HepG2 (cell line): ENCODE data around the gene PDLIM4. TPM values are rescaled to one million over a fixed set of nuclear protein-coding genes. Genes with fewer than 3 reads are reported as not detected.

Experiments
- ATAC-seq: fragments of 200-7000 bp; cut with Tn5 transposase; 3 replicates; pipeline ENCODE4 v1.9.1; 2020; ENCODE audit warnings: mild to moderate bottlenecking, moderate library complexity
- BruUV-seq: library from RNA; stranded (reverse); fragments of 400-500 nt; replicated peaks from 2 replicates; lab custom pipeline; 2021; lab: Mats Ljungman, UMichigan
- CTCF ChIA-PET: fragments of 300-600 bp; formaldehyde crosslinking; extraction: SDS; loops from one replicate; lab custom pipeline; 2021; ENCODE audit warnings: low total read pairs, inconsistent platforms, low intra/inter-chr PET ratio; lab: Yijun Ruan, JAX
- POLR2A ChIA-PET: fragments of 350-600 bp; sonication (Branson Sonifier 250); formaldehyde crosslinking; loops from one replicate; lab custom pipeline; 2020; ENCODE audit warnings: antibody characterized with exemption, inconsistent platforms; lab: Yijun Ruan, JAX
- DNase-seq: peaks from one replicate; pipeline ENCODE4 v3.0.0-alpha.2; 2015; ENCODE audit warnings: low spot score
- FAIRE-seq: peaks from 3 replicates; lab custom pipeline; 2011; peaks lifted over from hg19 to GRCh38; lab: Jason Lieb, UNC
- H2AFZ ChIP-seq: one replicate; pipeline ENCODE4 v1.6.1; 2011; ENCODE audit warnings: low read length, inconsistent platforms
- H3K27ac ChIP-seq: fragments of 300-600 bp; 3 replicates; pipeline ENCODE4 v1.8.0; 2011; ENCODE audit warnings: mixed run types, mild to moderate bottlenecking, mixed read lengths, low read length, inconsistent platforms; ENCODE audit not compliant: insufficient read depth; ENCODE audit errors: extremely low read length
- H3K27me3 ChIP-seq, 2 experiments: fragments of 200-600 bp in 1 of 2; 2 replicates in 1 of 2; 3 replicates in 1 of 2; pipeline versions ENCODE4 v1.6.0 to v1.8.0; 2011; ENCODE audit warnings: low read length in 2 of 2, mild to moderate bottlenecking in 2 of 2, moderate library complexity in 2 of 2, inconsistent platforms in 1 of 2; ENCODE audit not compliant: insufficient read depth in 2 of 2, control insufficient read depth in 1 of 2
- H3K36me3 ChIP-seq, 2 experiments: fragments of 200-600 bp in 1 of 2; replicated peaks in 1 of 2; 2 replicates in 1 of 2; 3 replicates in 1 of 2; pipeline versions ENCODE4 v1.5.1 to v1.8.0; 2011; ENCODE audit warnings: low read length in 2 of 2, inconsistent platforms in 1 of 2; ENCODE audit not compliant: insufficient read depth in 2 of 2, control insufficient read depth in 1 of 2
- H3K4me1 ChIP-seq: 2 replicates; pipeline ENCODE4 v1.5.1; 2012; ENCODE audit warnings: low read length, inconsistent platforms; ENCODE audit not compliant: insufficient read depth
- H3K4me2 ChIP-seq: 2 replicates; pipeline ENCODE4 v1.6.0; 2011; ENCODE audit warnings: low read depth, low read length, inconsistent platforms
- H3K4me3 ChIP-seq, 3 experiments: fragments of 200-600 bp in 1 of 3; sonication (generic), shearing (Covaris generic) in 1 of 3; replicated peaks in 1 of 3; 2 replicates each; pipeline ENCODE4 v1.5.1; 2011 to 2016; ENCODE audit warnings: low read length in 3 of 3, inconsistent platforms in 2 of 3, low read depth in 2 of 3, mild to moderate bottlenecking in 2 of 3, control low read depth in 1 of 3, mixed read lengths in 1 of 3; ENCODE audit not compliant: insufficient read depth in 1 of 3
- H3K79me2 ChIP-seq: one replicate; pipeline ENCODE4 v1.6.1; 2011; ENCODE audit warnings: low read length, inconsistent platforms; ENCODE audit not compliant: insufficient read depth
- H3K9ac ChIP-seq: 2 replicates; pipeline ENCODE4 v1.6.0; 2011; ENCODE audit warnings: mild to moderate bottlenecking, low read depth, low read length, inconsistent platforms; ENCODE audit not compliant: insufficient read depth
- H3K9me3 ChIP-seq: 2 replicates; pipeline ENCODE4 v1.5.1; 2012; ENCODE audit warnings: mild to moderate bottlenecking, low read length
- H4K20me1 ChIP-seq: 2 replicates; pipeline ENCODE4 v1.6.0; 2011; ENCODE audit warnings: inconsistent platforms, mild to moderate bottlenecking, low read length, moderate library complexity; ENCODE audit not compliant: insufficient read depth
- CBX1 ChIP-seq: IDR thresholded peaks from one replicate; pipeline ENCODE4 v1.6.1; 2016; ENCODE audit warnings: antibody characterized with exemption, low read depth
- CTCF ChIP-seq: sonication (generic); formaldehyde crosslinking; IDR thresholded peaks from 2 replicates; pipeline ENCODE4 v1.5.0; 2020; ENCODE audit warnings: mild to moderate bottlenecking, missing genetic modification reagents, moderate library complexity
- FOSL1 ChIP-seq: sonication (generic); formaldehyde crosslinking; IDR thresholded peaks from 2 replicates; pipeline ENCODE4 v1.9.0; 2021; ENCODE audit warnings: missing genetic modification reagents, borderline replicate concordance
- KDM2A ChIP-seq: sonication (generic); formaldehyde crosslinking; IDR thresholded peaks from 2 replicates; pipeline ENCODE4 v1.4.0; 2020; ENCODE audit warnings: low read depth, missing genetic modification reagents, borderline replicate concordance
- RAD21 ChIP-seq: fragments of 450-650 bp; formaldehyde crosslinking; IDR thresholded peaks from 2 replicates; pipeline ENCODE4 v1.5.0; 2020; ENCODE audit warnings: mild to moderate bottlenecking
- SMC3 ChIP-seq: IDR thresholded peaks from 2 replicates; pipeline ENCODE4 v1.6.1; 2011; ENCODE audit warnings: low read length, improper control_type of control experiment
- STAG1 ChIP-seq: sonication (generic); formaldehyde crosslinking; IDR thresholded peaks from 2 replicates; pipeline ENCODE4 v1.4.0; 2020; ENCODE audit warnings: missing genetic modification reagents
- TOPORS ChIP-seq: sonication (generic); formaldehyde crosslinking; IDR thresholded peaks from 2 replicates; pipeline ENCODE4 v1.8.0; 2023; ENCODE audit warnings: mild to moderate bottlenecking, missing genetic modification reagents
- TRIM24 ChIP-seq: sonication (generic); formaldehyde crosslinking; IDR thresholded peaks from 2 replicates; pipeline ENCODE4 v1.8.0; 2022; ENCODE audit warnings: mild to moderate bottlenecking, missing genetic modification reagents
- ZC3H4 ChIP-seq: sonication (generic); formaldehyde crosslinking; IDR thresholded peaks from 2 replicates; pipeline ENCODE4 v1.4.0; 2020; ENCODE audit warnings: missing genetic modification reagents, borderline replicate concordance
- ZNF687 ChIP-seq: sonication (generic); formaldehyde crosslinking; IDR thresholded peaks from 2 replicates; pipeline ENCODE4 v1.5.1; 2020; ENCODE audit warnings: mild to moderate bottlenecking, missing genetic modification reagents, moderate library complexity
- WGBS: methylation state at CpG from one replicate; pipeline ENCODE4 v1.1.6; 2017; ENCODE audit warnings: low lambda C conversion rate; 5-methylcytosine and 5-hydroxymethylcytosine counted together
- in situ Hi-C: cut with HindIII; loops from 2 replicates; pipeline ENCODE4 v1.10.0; 2017; ENCODE audit warnings: low pct_unique_long_range_greater_than_20kb; ENCODE audit not compliant: extremely low pct_ligation_motif_present
- intact Hi-C: fragments of 100-400 bp; cut with micrococcal nuclease; formaldehyde crosslinking; loops from one replicate; pipeline ENCODE4 v1.10.0; 2022; ENCODE audit not compliant: unreplicated experiment
- polyA plus RNA-seq, 8 experiments: library from polyadenylated mRNA; depleted of rRNA in 3 of 8; stranded (reverse) in 7 of 8; unstranded in 1 of 8; fragments of >200 nt; fragmentation: Illumina TruSeq in 4 of 8; extraction: Trizol in 4 of 8; gene quantifications; 2 replicates each; pipeline versions ENCODE4 v1.2.1 to v1.2.3, GENCODE V29; 2011 to 2016; ENCODE audit warnings: low read depth in 4 of 8, missing spikeins in 1 of 8, mixed read lengths in 1 of 8; ENCODE audit not compliant: insufficient read depth in 1 of 8
- total RNA-seq, 5 experiments: library from RNA; depleted of rRNA; stranded (reverse); fragments of >200 nt; fragmentation: Illumina TruSeq; extraction: Trizol; gene quantifications; 2 replicates each; pipeline ENCODE4 v1.2.3, GENCODE V29; 2016; ENCODE audit warnings: low read depth in 1 of 5
- TF ChIP-seq, protein P1 (sequence below): sonication (generic); IDR thresholded peaks from 2 replicates; pipeline ENCODE4 v1.6.1; 2016; ENCODE audit warnings: low read depth, borderline replicate concordance

Gene PDLIM4
- total and polyA plus RNA-seq, 2 of the 13 experiments (the other 11 are each of a cell fraction or from before 2014, with no cell fraction given), result 1.1 to 2.3 TPM

- in situ Hi-C loops (no loop called here), intact Hi-C loops (loop anchor here (2.0 to 5.0 kb wide), 2 partner anchors 95 to 228 kb away; partner anchors contain the start of gene SLC22A5)
- Histone ChIP-seq H3K4me3 (no peak overlapping the region), H3K4me2 (peak overlapping the region; percentile 30; the same call in 1 of the 2 replicates), H3K4me1 (peaks cover 52% of the 10 kb centered on the region), H3K27me3 (no peaks in the 10 kb centered on the region; a peak in 1 of 5 replicates), H2AFZ (no peak overlapping the region), H3K79me2 (no peaks in the 10 kb centered on the region)
- CTCF ChIA-PET, result interaction anchor here (1.1 kb wide), 1 partner anchor 11 kb away, joined by 7 read pairs; no protein-coding TSS in a partner anchor
- FAIRE-seq (peak; percentile 47), ATAC-seq (peak; percentile 36)
- BruUV-seq, result no TSS peak
- WGBS, result 55% methylated on average over 35 of the region's 37 CpGs
- TF ChIP-seq KDM2A, result 0 out of 2 replicates have a peak, but pooled peaks have one; percentile 19
- no peak for TF ChIP-seq ZC3H4
- no peak for TF ChIP-seq CBX1
- TF ChIP-seq TRIM24 (CRISPR knock-in tag), result no peak
- TF ChIP-seq FOSL1, result no peak
- TF ChIP-seq STAG1 (CRISPR knock-in tag), result peak; percentile 51
- TF ChIP-seq TOPORS (CRISPR knock-in tag), result no peak
- TF ChIP-seq CTCF (CRISPR knock-in tag), result peak; percentile 70
- peak; percentile 20; the same call in 1 of the 2 replicates for TF ChIP-seq ZNF687
- TF ChIP-seq RAD21 (CRISPR knock-in tag), result peak; percentile 38; the same call in 1 of the 2 replicates
- TF ChIP-seq, protein P1, sequence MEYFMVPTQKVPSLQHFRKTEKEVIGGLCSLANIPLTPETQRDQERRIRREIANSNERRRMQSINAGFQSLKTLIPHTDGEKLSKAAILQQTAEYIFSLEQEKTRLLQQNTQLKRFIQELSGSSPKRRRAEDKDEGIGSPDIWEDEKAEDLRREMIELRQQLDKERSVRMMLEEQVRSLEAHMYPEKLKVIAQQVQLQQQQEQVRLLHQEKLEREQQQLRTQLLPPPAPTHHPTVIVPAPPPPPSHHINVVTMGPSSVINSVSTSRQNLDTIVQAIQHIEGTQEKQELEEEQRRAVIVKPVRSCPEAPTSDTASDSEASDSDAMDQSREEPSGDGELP, result no peak
- TF ChIP-seq SMC3, result peak; percentile 76
- TF ChIP-seq, all 625 proteins: peak for 6
- no peaks in the 10 kb centered on the region for H4K20me1 ChIP-seq
- DNase-seq, result peak; percentile 38
- no peaks in the 10 kb centered on the region for H3K9me3 ChIP-seq
- no peak overlapping the region for H3K27ac ChIP-seq
- H3K36me3 ChIP-seq, result no peaks in the 10 kb centered on the region
- no peak overlapping the region for H3K9ac ChIP-seq
- POLR2A ChIA-PET, result interaction anchor here (1.2 kb wide), 1 partner anchor 22 kb away, joined by 3 read pairs; the partner anchor contains the start of gene SLC22A4
These were observed 15.1 kb downstream of the PDLIM4 start for GRCh38 chr5:132272311-132273210.
